ENCODE results near the gene RPA3. TPM values are rescaled to one million over a fixed set of nuclear protein-coding genes. Genes with fewer than 3 reads are reported as not detected.
A peak's percentile ranks its signal among the peaks of the same experiment; 100 is the strongest.

Gene RPA3
- total and polyA plus RNA-seq, 9 of the 15 experiments (the other 6 are each of a cell fraction or from before 2014, with no cell fraction given), result 68.5 to 265 (median 125) TPM

- peak; percentile 77 for TF ChIP-seq ZBTB40 (IDR thresholded peaks at IDR 0.05)
- TF ChIP-seq ZBTB40 (CRISPR knock-in tag; IDR thresholded peaks at IDR 0.05), result no peak
- TF ChIP-seq DPF2 (IDR thresholded peaks at IDR 0.05), result 0 out of 2 replicates have a peak, but pooled peaks have one; percentile 26
- TF ChIP-seq SMARCA4 (IDR thresholded peaks at IDR 0.05), result peak; percentile 20; the same call in 1 of the 2 replicates
- TF ChIP-seq SRSF3 (IDR thresholded peaks at IDR 0.05; ENCODE audit: insufficient read depth, low read length), result no peak
- TF ChIP-seq KAT8 (IDR thresholded peaks at IDR 0.05; ENCODE audit: low read depth), result no peak
- TF ChIP-seq ELF1 (tag; IDR thresholded peaks at IDR 0.05), result no peak
- TF ChIP-seq ZFP36 (IDR thresholded peaks at IDR 0.05; ENCODE audit: low read depth, low read length, partially characterized antibody), result peak; percentile 30
- no peak for TF ChIP-seq KLF10 (CRISPR knock-in tag; IDR thresholded peaks at IDR 0.05)
- no peak for TF ChIP-seq ID3 (CRISPR knock-in tag; IDR thresholded peaks at IDR 0.05)
- no peak for TF ChIP-seq ID3 (tag; IDR thresholded peaks at IDR 0.05)
- no peak for TF ChIP-seq RFX5 (IDR thresholded peaks at IDR 0.05; ENCODE audit: low read depth, low read length)
- TF ChIP-seq ARID1B (IDR thresholded peaks at IDR 0.05), result peak; percentile 33; the same call in 1 of the 2 replicates
- TF ChIP-seq HSF4 (CRISPR knock-in tag; IDR thresholded peaks at IDR 0.05; ENCODE audit: borderline replicate concordance), result no peak
- no peak for TF ChIP-seq SIX5 (IDR thresholded peaks at IDR 0.05; ENCODE audit: borderline replicate concordance in 1 of 2, insufficient read depth in 1 of 2, low read depth in 1 of 2, low read length in 2 of 2)
- TF ChIP-seq HMG20A (CRISPR knock-in tag; conservative IDR thresholded peaks at IDR 0.05), result no peak
- TF ChIP-seq ZBTB8A (IDR thresholded peaks at IDR 0.05; ENCODE audit: partially characterized antibody), result no peak
- no peak for TF ChIP-seq ZNF3 (CRISPR knock-in tag; IDR thresholded peaks at IDR 0.05)
- no peak for TF ChIP-seq ZNF253 (CRISPR knock-in tag; conservative IDR thresholded peaks at IDR 0.05)
- TF ChIP-seq HDAC3 (IDR thresholded peaks at IDR 0.05; ENCODE audit: borderline replicate concordance, partially characterized antibody), result no peak
These were observed 76.3 kb downstream of the RPA3 start (continued) for GRCh38 chr7:7642081-7642480.
